IMR-90 (cell line): ENCODE results near the gene PTBP1. TPM values are rescaled to one million over a fixed set of nuclear protein-coding genes. Genes with fewer than 3 reads are reported as not detected.

Experiments
- ATAC-seq: fragments of 200-7000 bp; cut with Tn5 transposase; 2 replicates; pipeline ENCODE4 v1.9.1; 2020; ENCODE audit warnings: low read depth, mild to moderate bottlenecking, moderate library complexity
- BruUV-seq: library from RNA; stranded (reverse); fragments of 400-500 nt; replicated peaks from 2 replicates; lab custom pipeline; 2021; lab: Mats Ljungman, UMichigan
- CTCF ChIA-PET: fragments of 300-600 bp; formaldehyde crosslinking; extraction: SDS; loops from one replicate; lab custom pipeline; 2021; ENCODE audit warnings: antibody characterized with exemption; lab: Yijun Ruan, JAX
- POLR2A ChIA-PET: fragments of 300-600 bp; sonication (Branson Sonifier 250); formaldehyde crosslinking; loops from one replicate; lab custom pipeline; 2022; ENCODE audit warnings: antibody characterized with exemption; ENCODE audit not compliant: unreplicated experiment; lab: Charles Lee
- DNase-seq: peaks from one replicate; pipeline ENCODE4 v3.0.0; 2013
- H2AFZ ChIP-seq: replicated peaks from 2 replicates; pipeline ENCODE3; 2013; ENCODE audit warnings: low read length, mild to moderate bottlenecking; ENCODE audit not compliant: poor library complexity
- H2AK5ac ChIP-seq: 2 replicates; pipeline ENCODE4 v1.6.1; 2013; ENCODE audit warnings: low read depth, low read length, inconsistent platforms
- H2AK9ac ChIP-seq: replicated peaks from 2 replicates; pipeline ENCODE3; 2013; ENCODE audit warnings: mild to moderate bottlenecking, low read depth, low read length, moderate library complexity; ENCODE audit not compliant: poor library complexity
- H2BK120ac ChIP-seq: 2 replicates; pipeline ENCODE4 v1.6.1; 2013; ENCODE audit warnings: low read depth, low read length, inconsistent platforms
- H2BK15ac ChIP-seq: 3 replicates; pipeline ENCODE4 v1.6.1; 2013; ENCODE audit warnings: low read depth, low read length, inconsistent platforms
- H2BK20ac ChIP-seq: 2 replicates; pipeline ENCODE4 v1.6.1; 2013; ENCODE audit warnings: low read depth, mild to moderate bottlenecking, inconsistent platforms, low read length, moderate library complexity
- H2BK5ac ChIP-seq: 2 replicates; pipeline ENCODE4 v1.6.1; 2013; ENCODE audit warnings: mild to moderate bottlenecking, low read depth, low read length, inconsistent platforms; ENCODE audit not compliant: poor library complexity, severe bottlenecking
- H3K14ac ChIP-seq: replicated peaks from 2 replicates; pipeline ENCODE4 v1.6.1; 2013; ENCODE audit warnings: low read depth, low read length, inconsistent platforms
- H3K18ac ChIP-seq: 2 replicates; pipeline ENCODE4 v1.6.1; 2013; ENCODE audit warnings: low read depth, low read length, control low read depth
- H3K23ac ChIP-seq: 2 replicates; pipeline ENCODE4 v1.6.1; 2013; ENCODE audit warnings: low read depth, low read length, inconsistent platforms
- H3K27ac ChIP-seq: 2 replicates; pipeline ENCODE4 v1.5.1; 2013; ENCODE audit warnings: mild to moderate bottlenecking, control low read depth, low read length; ENCODE audit not compliant: insufficient read depth
- H3K27me3 ChIP-seq: 2 replicates; pipeline ENCODE4 v1.6.1; 2013; ENCODE audit warnings: low read length; ENCODE audit not compliant: control insufficient read depth, insufficient read depth
- H3K36me3 ChIP-seq: 2 replicates; pipeline ENCODE4 v1.6.1; 2013; ENCODE audit warnings: low read length, mixed read lengths; ENCODE audit not compliant: control insufficient read depth, insufficient read depth
- H3K4ac ChIP-seq: 2 replicates; pipeline ENCODE4 v1.6.1; 2013; ENCODE audit warnings: low read depth, low read length, inconsistent platforms
- H3K4me1 ChIP-seq: 2 replicates; pipeline ENCODE4 v1.6.1; 2013; ENCODE audit warnings: low read length, mixed read lengths; ENCODE audit not compliant: control insufficient read depth, insufficient read depth
- H3K4me2 ChIP-seq: 2 replicates; pipeline ENCODE4 v1.6.1; 2013; ENCODE audit warnings: low read depth, mild to moderate bottlenecking, control low read depth, low read length, moderate library complexity
- H3K4me3 ChIP-seq: 2 replicates; pipeline ENCODE4 v1.5.1; 2013; ENCODE audit warnings: low read depth, mild to moderate bottlenecking, control low read depth, low read length, moderate library complexity; ENCODE audit not compliant: insufficient read depth
- H3K56ac ChIP-seq: 2 replicates; pipeline ENCODE4 v1.6.1; 2013; ENCODE audit warnings: low read length, inconsistent platforms; ENCODE audit not compliant: insufficient read depth; ENCODE audit errors: extremely low read depth
- H3K79me1 ChIP-seq, 2 experiments: 2 replicates each; pipeline ENCODE4 v1.6.1; 2013; ENCODE audit warnings: low read length in 2 of 2, inconsistent platforms in 1 of 2, low read depth in 1 of 2
- H3K9ac ChIP-seq: 2 replicates; pipeline ENCODE4 v1.6.1; 2013; ENCODE audit warnings: low read depth, low read length, control low read depth
- H3K9me1 ChIP-seq: 2 replicates; pipeline ENCODE4 v1.6.1; 2013; ENCODE audit warnings: low read length, inconsistent platforms; ENCODE audit not compliant: insufficient read depth
- H3K9me3 ChIP-seq: 2 replicates; pipeline ENCODE4 v1.6.1; 2013; ENCODE audit warnings: low read length; ENCODE audit not compliant: control insufficient read depth, insufficient read depth
- H4K20me1 ChIP-seq: 2 replicates; pipeline ENCODE4 v1.6.1; 2013; ENCODE audit warnings: low read length, inconsistent platforms; ENCODE audit not compliant: insufficient read depth
- H4K5ac ChIP-seq: 2 replicates; pipeline ENCODE4 v1.6.1; 2013; ENCODE audit warnings: mild to moderate bottlenecking, low read depth, low read length, control low read depth
- H4K8ac ChIP-seq, 2 experiments: 2 replicates each; pipeline ENCODE4 v1.6.1; 2013; ENCODE audit warnings: low read depth in 2 of 2, low read length in 2 of 2, control low read depth in 1 of 2, inconsistent platforms in 1 of 2
- H4K91ac ChIP-seq: 2 replicates; pipeline ENCODE4 v1.6.1; 2013; ENCODE audit warnings: low read depth, low read length, inconsistent platforms; ENCODE audit not compliant: insufficient read depth
- ELK1 ChIP-seq: fragments of 150-350 bp; IDR thresholded peaks from 2 replicates; pipeline ENCODE4 v1.6.1; 2016; ENCODE audit warnings: low read depth, mild to moderate bottlenecking, low read length, moderate library complexity, borderline replicate concordance
- NFE2L2 ChIP-seq: fragments of 150-350 bp; IDR thresholded peaks from 2 replicates; pipeline ENCODE4 v1.6.1; 2016; ENCODE audit warnings: low read depth, mild to moderate bottlenecking, low read length
- POLR2A ChIP-seq: IDR thresholded peaks from 2 replicates; pipeline ENCODE4 v1.6.1; 2012; ENCODE audit warnings: mild to moderate bottlenecking, low read depth, low read length
- RAD21 ChIP-seq: IDR thresholded peaks from 2 replicates; pipeline ENCODE4 v1.6.1; 2012; ENCODE audit warnings: low read length, improper control_type of control experiment
- WGBS, 2 experiments: methylation state at CpG; one replicate each; pipeline versions ENCODE4 v1.1.5 to v1.1.7; 2013; ENCODE audit warnings: missing lambda C conversion rate in 2 of 2; ENCODE audit not compliant: insufficient read length in 1 of 2; ENCODE audit errors: extremely low coverage in 2 of 2; 5-methylcytosine and 5-hydroxymethylcytosine counted together
- dilution Hi-C: fragments of 300-500 bp; cut with HindIII; formaldehyde crosslinking; loops from one replicate; pipeline ENCODE4 v1.14.3; 2018; ENCODE audit warnings: low sequenced_read_pairs; ENCODE audit not compliant: unreplicated experiment
- in situ Hi-C: fragments of 300-500 bp; cut with MboI; formaldehyde crosslinking; loops from 3 replicates; pipeline ENCODE4 v1.14.3; 2019; ENCODE audit warnings: low sequenced_read_pairs, inconsistent platforms, mixed read lengths
- intact Hi-C: fragments of 100-400 bp; cut with micrococcal nuclease; formaldehyde crosslinking; loops from 2 replicates; pipeline ENCODE4 v1.10.0; 2022
- polyA plus RNA-seq, 3 experiments: library from polyadenylated mRNA; depleted of rRNA; stranded (reverse); fragments of >200 nt; gene quantifications; 2 replicates each; pipeline ENCODE4 v1.2.3, GENCODE V29; 2012; ENCODE audit warnings: low replicate concordance in 1 of 3
- total RNA-seq: library from RNA; depleted of rRNA; stranded (reverse); fragments of >200 nt; gene quantifications from 2 replicates; pipeline ENCODE4 v1.2.3, GENCODE V29; 2012

The PTBP1 gene
- total and polyA plus RNA-seq, 2 of the 4 experiments (the other 2 are of a cell fraction) = 146 to 269 TPM

DNA sequence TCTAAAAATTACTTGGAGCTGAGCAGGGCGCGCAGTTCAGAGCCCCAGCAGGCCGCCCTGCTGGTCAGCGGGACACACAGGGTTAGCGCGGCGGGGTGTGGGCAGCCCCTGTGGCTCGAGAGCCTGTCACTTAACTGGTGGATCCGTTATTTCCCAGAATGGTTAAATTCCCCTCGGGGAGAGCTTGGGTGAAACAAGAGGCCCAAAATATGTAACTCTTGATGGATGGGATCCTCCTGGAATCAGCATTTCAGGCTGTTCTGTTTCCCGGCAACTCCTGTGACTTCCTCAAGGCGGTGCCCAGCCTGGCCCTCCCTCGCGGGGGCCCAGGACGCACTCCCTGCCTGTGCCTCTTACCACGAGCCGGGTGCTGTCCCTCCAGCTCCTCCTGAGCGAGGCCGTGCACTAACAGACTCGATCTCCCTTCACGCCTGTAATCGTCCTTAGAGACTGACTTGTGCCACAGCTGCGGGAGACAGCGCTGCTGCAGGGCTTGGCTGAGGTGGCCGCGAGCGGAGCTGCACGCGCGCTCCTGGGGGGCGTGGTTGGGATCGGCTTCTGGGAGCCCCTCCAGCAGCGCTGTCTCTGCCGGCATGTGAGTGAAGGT lies 9.7 kb downstream of the PTBP1 start:
- Histone ChIP-seq H2AK9ac (no peak overlapping the region), H2BK15ac (no peak overlapping the region), H2AFZ (no peak overlapping the region), H3K9me3 (no peaks in the 10 kb centered on the region), H3K9ac (no peak overlapping the region), H3K23ac (no peak overlapping the region), H3K9me1 (0 out of 2 replicates have a peak, but pooled peaks cover 2% of the 10 kb centered on the region), H4K5ac (no peak overlapping the region), H3K4me2 (no peak overlapping the region), H3K56ac (no peak overlapping the region), H2BK20ac (no peak overlapping the region), H2BK120ac (no peak overlapping the region), H3K36me3 (peaks cover 83% of the 10 kb centered on the region), H3K27me3 (no peaks in the 10 kb centered on the region), H3K4me3 (no peak overlapping the region), H3K4me1 (peaks cover 5% of the 10 kb centered on the region; the same call in 1 of the 2 replicates), H3K14ac (no peak overlapping the region), H3K79me1 (peaks cover 11 to 47% of the 10 kb centered on the region in 2 experiments), H2AK5ac (no peak overlapping the region), H4K91ac (no peak overlapping the region), H3K4ac (no peak overlapping the region), H4K8ac (no peak overlapping the region), H3K18ac (no peak overlapping the region), H3K27ac (no peak overlapping the region), H4K20me1 (peaks cover 91% of the 10 kb centered on the region), H2BK5ac (no peak overlapping the region)
- dilution Hi-C loops (no loop called here), intact Hi-C loops (no loop called here), in situ Hi-C loops (no loop called here)
- DNase-seq (no peak), ATAC-seq (no peak)
- ChIA-PET POLR2A (no interaction called here), CTCF (no interaction called here)
- no peak for TF ChIP-seq NFE2L2
- TF ChIP-seq POLR2A = no peak
- no peak for TF ChIP-seq ELK1
- TF ChIP-seq RAD21 = no peak
- WGBS, 2 experiments = 92% methylated on average over 22 of the region's 34 CpGs; no CpG with 5 or more reads in 1 of the 2 experiments
- no TSS peak for BruUV-seq
